ENCODE measurements around the gene SLBP. TPM values are rescaled to one million over a fixed set of nuclear protein-coding genes. Genes with fewer than 3 reads are reported as not detected.

SLBP gene
- polyA plus RNA-seq, 1 experiment: 36.9 TPM

DNA sequence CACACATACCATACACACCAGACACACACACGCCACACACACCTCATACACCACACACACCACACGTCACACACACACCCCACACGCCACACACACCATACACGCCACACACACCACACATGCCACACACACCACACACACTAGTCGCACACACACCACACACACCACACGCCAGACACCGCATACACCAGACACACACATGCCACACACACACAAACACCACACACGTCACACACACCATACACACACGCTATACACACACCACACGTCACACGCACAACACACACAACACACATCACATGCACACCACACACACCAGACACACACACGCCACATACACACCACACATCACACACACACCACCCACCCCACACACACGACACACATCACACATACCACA is 60.0 kb downstream of the SLBP start:
- no peak for DNase-seq (ENCODE audit: low read depth)
- Histone ChIP-seq H3K4me3 (ENCODE audit: low read depth, low read length) (no peak overlapping the region), H3K27me3 (ENCODE audit: control insufficient read depth, insufficient read depth, low read length) (no peaks in the 10 kb centered on the region), H3K36me3 (ENCODE audit: control insufficient read depth, insufficient read depth, low read length) (no peaks in the 10 kb centered on the region; the same call in 1 of the 2 replicates)
- ChIA-PET CTCF (no interaction called here), POLR2A (no interaction called here)
- TF ChIP-seq, protein P1, sequence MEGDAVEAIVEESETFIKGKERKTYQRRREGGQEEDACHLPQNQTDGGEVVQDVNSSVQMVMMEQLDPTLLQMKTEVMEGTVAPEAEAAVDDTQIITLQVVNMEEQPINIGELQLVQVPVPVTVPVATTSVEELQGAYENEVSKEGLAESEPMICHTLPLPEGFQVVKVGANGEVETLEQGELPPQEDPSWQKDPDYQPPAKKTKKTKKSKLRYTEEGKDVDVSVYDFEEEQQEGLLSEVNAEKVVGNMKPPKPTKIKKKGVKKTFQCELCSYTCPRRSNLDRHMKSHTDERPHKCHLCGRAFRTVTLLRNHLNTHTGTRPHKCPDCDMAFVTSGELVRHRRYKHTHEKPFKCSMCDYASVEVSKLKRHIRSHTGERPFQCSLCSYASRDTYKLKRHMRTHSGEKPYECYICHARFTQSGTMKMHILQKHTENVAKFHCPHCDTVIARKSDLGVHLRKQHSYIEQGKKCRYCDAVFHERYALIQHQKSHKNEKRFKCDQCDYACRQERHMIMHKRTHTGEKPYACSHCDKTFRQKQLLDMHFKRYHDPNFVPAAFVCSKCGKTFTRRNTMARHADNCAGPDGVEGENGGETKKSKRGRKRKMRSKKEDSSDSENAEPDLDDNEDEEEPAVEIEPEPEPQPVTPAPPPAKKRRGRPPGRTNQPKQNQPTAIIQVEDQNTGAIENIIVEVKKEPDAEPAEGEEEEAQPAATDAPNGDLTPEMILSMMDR (IDR thresholded peaks at IDR 0.05; ENCODE audit: insufficient read depth, low read depth, low read length): no peak

GRCh38 chr4:1651609-1652008 is 60.5 kb downstream of the SLBP start:
- Histone ChIP-seq H3K4me3 (ENCODE audit: low read depth, low read length) (no peak overlapping the region), H3K36me3 (ENCODE audit: control insufficient read depth, insufficient read depth, low read length) (no peaks in the 10 kb centered on the region), H3K27me3 (ENCODE audit: control insufficient read depth, insufficient read depth, low read length) (no peaks in the 10 kb centered on the region)
- CTCF ChIA-PET: no interaction called here
- DNase-seq (ENCODE audit: low read depth): no peak
- POLR2A ChIA-PET: no interaction called here
- TF ChIP-seq, protein P1 (IDR thresholded peaks at IDR 0.05; ENCODE audit: insufficient read depth, low read depth, low read length): no peak

GRCh38 chr4:1648962-1649361 is 63.2 kb downstream of the SLBP start:
- no peak for DNase-seq (ENCODE audit: low read depth)
- POLR2A ChIA-PET: no interaction called here
- Histone ChIP-seq H3K36me3 (ENCODE audit: control insufficient read depth, insufficient read depth, low read length) (no peaks in the 10 kb centered on the region), H3K27me3 (ENCODE audit: control insufficient read depth, insufficient read depth, low read length) (no peaks in the 10 kb centered on the region), H3K4me3 (ENCODE audit: low read depth, low read length) (no peak overlapping the region)
- CTCF ChIA-PET: no interaction called here
- TF ChIP-seq, protein P1 (IDR thresholded peaks at IDR 0.05; ENCODE audit: insufficient read depth, low read depth, low read length): no peak

DNA sequence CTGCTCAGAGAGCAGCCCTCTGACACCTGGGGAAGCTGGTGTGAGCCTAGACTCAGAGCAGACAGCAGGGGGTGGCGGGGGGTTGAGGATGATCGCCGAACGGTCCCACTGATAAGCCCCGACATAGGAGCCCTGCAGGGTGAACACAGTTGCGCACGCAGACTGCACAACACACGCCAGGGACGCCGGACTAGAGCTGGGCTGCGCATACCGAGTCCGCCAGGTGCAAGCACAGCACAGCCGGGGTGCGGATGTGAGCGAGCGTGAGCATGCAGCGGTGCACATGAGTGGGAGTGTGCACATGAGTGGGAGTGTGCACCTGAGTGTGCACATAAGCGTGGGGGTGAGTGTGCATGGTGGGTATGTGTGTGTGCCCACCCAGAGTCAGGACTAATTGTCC is 64.7 kb downstream of the SLBP start:
- Histone ChIP-seq H3K27me3 (ENCODE audit: control insufficient read depth, insufficient read depth, low read length) (no peaks in the 10 kb centered on the region), H3K4me3 (ENCODE audit: low read depth, low read length) (no peak overlapping the region), H3K36me3 (ENCODE audit: control insufficient read depth, insufficient read depth, low read length) (no peaks in the 10 kb centered on the region)
- TF ChIP-seq, protein P1 (IDR thresholded peaks at IDR 0.05; ENCODE audit: insufficient read depth, low read depth, low read length): no peak
- DNase-seq (ENCODE audit: low read depth): no peak
- POLR2A ChIA-PET: no interaction called here
- CTCF ChIA-PET: interaction anchor here (0.8 to 3.8 kb wide), 4 partner anchors 12 to 296 kb away, joined by 3 to 15 read pairs (median 4); no protein-coding TSS in a partner anchor

DNA sequence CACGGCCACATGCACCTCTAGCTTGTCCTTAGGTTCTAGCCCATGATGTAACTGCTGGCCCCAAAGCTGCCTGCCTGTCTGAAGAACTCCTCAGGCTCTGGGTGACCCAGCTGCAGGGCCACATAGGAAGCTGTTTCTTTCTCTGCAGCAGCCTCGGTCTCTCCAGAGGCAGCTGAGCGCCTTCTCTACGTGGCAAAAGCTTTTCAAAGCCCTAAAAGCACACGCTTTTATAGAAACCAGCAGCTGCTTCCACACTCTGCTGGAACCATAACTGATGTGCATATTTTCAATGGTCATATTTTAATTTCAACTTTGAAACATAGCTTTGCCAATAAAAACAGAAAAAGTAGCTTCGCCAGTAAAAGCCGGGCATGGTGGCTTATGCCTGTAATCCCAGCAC is 65.4 kb downstream of the SLBP start:
- no peaks in the 10 kb centered on the region for H3K27me3 ChIP-seq (ENCODE audit: control insufficient read depth, insufficient read depth, low read length)
- CTCF ChIA-PET: interaction anchor here (0.8 to 3.8 kb wide), 3 partner anchors 17 to 296 kb away, joined by 4 to 15 read pairs (median 4); no protein-coding TSS in a partner anchor
- TF ChIP-seq, protein P1 (IDR thresholded peaks at IDR 0.05; ENCODE audit: insufficient read depth, low read depth, low read length): no peak
- no peak for DNase-seq (ENCODE audit: low read depth)
- no peak overlapping the region for H3K4me3 ChIP-seq (ENCODE audit: low read depth, low read length)
- POLR2A ChIA-PET: no interaction called here
- no peaks in the 10 kb centered on the region for H3K36me3 ChIP-seq (ENCODE audit: control insufficient read depth, insufficient read depth, low read length)
